ENCODE data around the gene TRPV6. TPM values are rescaled to one million over a fixed set of nuclear protein-coding genes. Genes with fewer than 3 reads are reported as not detected.

The TRPV6 gene
- 0.82 TPM for total RNA-seq

GRCh38 chr7:142885311-142886230, at the start of gene TRPV6:
Gene TRPV6, minus strand, starts transcription at chr7:142885745.
- peak; percentile 32 for DNase-seq

DNA sequence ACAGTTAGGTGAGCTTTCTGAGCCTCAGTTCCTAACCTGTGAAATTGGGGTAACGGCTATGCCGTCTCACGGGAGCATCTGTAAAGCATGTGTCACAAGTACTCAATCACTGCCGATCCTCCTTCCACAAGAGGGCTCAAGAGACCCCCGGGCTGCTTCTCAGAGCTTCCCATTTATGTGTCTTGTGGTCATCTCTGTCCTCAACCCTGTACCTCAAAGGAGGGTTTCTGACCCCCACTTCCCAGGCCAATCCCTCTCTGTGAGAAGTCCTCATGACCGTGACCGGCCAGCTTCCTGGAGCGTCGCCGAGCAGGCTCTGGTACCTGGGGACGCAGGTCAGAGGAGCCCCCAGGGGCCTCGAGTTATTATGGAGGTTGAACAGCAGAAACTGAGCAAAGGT, 48.5 kb upstream of the TRPV6 start:
- DNase-seq: no peak

DNA sequence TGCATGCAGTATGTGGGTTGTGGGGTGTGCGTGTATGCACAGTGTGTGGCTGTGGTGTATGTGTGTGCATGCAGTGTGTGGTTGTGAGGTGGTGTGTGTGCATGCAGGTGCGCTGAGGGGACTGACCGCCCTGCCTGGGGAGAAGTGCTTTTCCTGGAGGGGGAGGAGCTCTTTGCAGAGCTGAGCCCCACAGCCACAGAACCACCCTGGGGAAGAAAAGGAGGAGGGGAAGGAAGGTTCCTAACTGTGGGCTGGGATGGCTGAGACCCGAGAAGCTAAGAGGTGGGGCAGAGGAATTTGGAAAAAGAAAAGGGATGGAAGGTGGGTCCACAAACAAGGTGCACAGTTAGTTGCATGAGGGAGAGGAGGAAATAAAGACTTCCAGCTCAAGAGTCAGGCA, 48.1 kb upstream of the TRPV6 start, which contains the start of gene TRPV5:
TRPV5 (minus strand) TSS at position 123 of the 400 bp plus-strand sequence. CDS start 287 bp downstream, outside the sequence.
- DNase-seq: no peak

DNA sequence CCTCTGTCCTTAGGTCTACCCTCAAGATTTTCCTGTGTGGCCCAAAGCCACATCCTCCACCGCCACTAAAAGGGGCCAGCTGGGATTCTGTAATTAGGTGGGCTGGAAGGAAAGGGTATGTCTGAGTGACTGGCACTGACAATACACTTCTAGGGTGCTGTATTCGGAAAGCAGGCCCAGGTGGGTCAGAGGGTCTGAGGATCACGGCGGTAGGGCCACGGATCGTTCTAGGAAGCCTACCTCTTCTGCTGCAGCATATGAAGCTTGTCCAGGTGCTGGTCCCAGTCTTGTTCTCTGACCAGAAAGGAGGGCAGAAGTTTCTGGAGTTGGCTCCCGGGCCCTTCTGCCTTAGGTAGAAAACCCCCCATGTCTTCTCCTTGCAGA, 47.5 kb upstream of the TRPV6 start:
- no peak for DNase-seq

- no peak for DNase-seq
Observed at GRCh38 chr7:142932386-142933091, 47.0 kb upstream of the TRPV6 start.

- DNase-seq: no peak
Observed at GRCh38 chr7:142930126-142930730, 44.7 kb upstream of the TRPV6 start.

DNA sequence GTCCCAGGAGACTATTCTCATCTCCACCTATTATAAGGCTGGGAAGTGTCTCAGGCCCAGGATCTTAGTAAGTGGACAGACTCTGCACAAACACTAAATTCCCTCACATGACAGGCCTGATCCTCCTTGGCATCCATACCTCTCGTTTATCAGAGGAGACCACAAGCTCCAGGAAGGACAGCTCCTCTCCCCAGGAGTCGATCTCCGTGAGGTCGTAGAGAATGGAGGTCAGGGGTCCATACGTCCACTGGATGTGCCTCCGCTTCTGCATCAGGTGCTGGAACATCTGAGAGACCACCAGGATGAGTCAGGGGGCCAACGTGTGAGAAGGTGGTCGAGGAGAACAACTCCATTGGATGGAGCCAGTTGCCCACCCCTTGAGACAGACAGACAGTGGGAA, 42.4 kb upstream of the TRPV6 start:
- no peak for DNase-seq

GRCh38 chr7:142927085-142927745, 41.7 kb upstream of the TRPV6 start:
- no peak for DNase-seq

- no peak for DNase-seq
Observed at GRCh38 chr7:142925413-142925812, 39.9 kb upstream of the TRPV6 start.

- DNase-seq: no peak
Observed at GRCh38 chr7:142923391-142923790, 37.8 kb upstream of the TRPV6 start.

GRCh38 chr7:142919656-142920055, 34.1 kb upstream of the TRPV6 start:
- no peak for DNase-seq

DNA sequence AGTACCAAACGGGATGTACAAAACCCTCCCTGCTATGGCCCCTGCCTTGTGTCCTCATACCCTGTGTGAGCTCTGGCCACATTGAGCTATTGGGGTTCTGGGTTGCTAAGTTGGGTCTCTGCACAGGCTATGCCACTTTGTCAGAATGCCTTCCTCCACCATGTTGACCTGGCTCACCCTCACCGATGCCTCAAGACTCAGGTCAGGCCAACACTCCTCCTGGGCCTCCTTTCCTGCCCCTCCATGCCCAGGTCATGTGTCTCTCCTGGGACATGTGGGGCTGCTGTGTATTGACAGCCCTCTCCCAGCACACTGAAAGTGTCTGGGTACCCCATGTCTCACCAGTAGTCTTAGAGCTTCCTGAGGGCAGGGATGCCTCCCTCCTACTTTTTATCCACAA, 33.4 kb upstream of the TRPV6 start:
- no peak for DNase-seq

- DNase-seq: no peak
Observed at GRCh38 chr7:142917447-142917846, 31.9 kb upstream of the TRPV6 start.

DNA sequence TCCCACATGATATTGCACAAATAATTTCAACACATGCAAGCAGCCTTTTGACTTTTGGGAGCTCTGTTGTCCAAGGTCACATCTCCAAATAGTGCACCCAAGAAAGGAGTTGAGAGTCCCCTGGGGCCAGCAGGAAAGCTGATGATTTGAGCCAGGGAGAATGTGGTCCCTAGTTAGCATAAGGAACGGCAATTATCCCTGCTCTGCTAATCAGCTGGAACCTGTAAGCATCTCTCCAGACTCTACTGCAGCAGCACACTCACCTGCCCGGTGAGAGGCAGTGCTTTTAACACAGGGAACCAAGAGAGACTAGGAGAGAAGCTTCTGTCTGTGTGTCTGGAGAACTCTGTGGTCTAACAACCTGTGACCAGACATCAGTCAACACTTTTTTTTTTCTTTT, 31.0 kb upstream of the TRPV6 start:
- no peak for DNase-seq

GRCh38 chr7:142915315-142915714, 29.8 kb upstream of the TRPV6 start:
- DNase-seq: no peak

GRCh38 chr7:142914121-142914520, 28.6 kb upstream of the TRPV6 start:
- no peak for DNase-seq

DNA sequence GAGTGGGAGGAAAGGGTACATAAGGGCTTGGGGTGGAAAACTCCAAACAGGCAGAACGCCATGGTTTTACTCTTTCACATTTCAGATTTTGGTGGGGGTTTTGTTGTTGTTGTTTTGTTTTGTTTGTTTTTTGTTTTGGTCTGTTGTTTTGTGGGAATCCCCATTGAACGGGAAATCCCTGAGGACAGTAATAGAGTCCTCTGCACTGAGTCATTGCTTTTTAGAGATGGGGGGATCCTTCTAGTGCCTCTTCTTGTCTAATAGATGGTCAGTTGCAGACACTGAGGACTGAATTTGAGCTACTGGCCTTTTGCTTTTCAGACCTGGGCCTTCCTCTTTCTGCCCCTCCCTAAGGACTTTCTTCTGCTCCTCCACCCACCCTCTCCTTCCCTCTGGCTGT, 28.0 kb upstream of the TRPV6 start:
- DNase-seq: no peak

DNA sequence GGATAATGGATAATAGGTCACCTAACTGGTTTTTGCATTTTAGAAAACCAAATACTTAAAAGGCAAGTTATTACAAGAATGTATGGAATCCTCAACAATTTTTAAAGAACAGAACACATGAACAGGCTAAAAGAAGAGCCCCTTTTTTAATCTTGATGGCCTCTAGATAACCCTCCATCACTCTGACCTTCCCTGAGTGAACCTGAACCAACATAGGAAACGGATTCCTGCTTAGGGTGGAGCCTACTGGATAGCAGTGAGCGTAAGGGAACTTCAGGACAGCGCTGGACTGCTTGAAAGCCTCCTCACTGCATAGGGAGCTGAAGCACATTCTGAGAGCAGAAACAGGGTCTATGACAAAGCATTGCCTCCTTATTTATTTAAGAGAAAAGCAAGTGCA, 27.5 kb upstream of the TRPV6 start:
- DNase-seq: no peak

DNA sequence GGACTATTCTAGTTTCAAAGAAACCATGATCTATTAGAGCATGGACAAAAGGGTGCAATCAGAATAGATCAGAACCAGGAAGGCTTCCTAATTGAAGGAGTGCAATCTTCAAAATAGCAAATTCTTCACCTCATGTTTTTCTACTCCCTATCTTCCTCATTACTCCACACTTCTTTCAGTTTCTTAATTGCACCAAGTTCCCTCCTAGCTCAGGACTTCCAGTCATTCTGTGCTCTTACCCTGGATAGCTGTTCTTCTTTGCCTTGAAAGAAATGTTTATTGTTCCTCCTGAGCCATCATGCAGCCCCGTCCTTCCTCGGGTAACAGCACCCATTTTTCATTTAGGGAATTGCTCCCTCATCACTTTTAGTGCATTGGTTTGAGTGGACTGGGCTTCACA, 24.9 kb upstream of the TRPV6 start:
- DNase-seq: no peak

DNA sequence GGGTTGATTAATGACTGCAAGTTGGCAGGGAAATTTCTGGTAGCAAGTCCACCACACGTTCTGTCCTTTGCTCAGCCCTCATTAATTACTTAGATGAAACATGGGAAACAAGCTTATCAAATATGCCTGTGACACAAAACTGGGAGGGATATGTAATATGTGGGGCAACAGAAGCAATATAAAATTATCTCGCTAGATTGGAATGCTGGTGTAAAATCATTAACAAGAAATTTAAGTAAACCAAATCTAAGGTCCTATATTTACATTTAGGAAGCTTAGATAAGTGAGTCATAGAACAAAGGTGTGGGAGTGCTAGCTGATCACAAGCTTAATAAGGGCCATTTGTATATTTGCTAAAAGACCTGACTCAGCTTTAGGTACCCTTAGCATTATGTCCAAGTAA, 24.5 kb upstream of the TRPV6 start:
- no peak for DNase-seq

DNA sequence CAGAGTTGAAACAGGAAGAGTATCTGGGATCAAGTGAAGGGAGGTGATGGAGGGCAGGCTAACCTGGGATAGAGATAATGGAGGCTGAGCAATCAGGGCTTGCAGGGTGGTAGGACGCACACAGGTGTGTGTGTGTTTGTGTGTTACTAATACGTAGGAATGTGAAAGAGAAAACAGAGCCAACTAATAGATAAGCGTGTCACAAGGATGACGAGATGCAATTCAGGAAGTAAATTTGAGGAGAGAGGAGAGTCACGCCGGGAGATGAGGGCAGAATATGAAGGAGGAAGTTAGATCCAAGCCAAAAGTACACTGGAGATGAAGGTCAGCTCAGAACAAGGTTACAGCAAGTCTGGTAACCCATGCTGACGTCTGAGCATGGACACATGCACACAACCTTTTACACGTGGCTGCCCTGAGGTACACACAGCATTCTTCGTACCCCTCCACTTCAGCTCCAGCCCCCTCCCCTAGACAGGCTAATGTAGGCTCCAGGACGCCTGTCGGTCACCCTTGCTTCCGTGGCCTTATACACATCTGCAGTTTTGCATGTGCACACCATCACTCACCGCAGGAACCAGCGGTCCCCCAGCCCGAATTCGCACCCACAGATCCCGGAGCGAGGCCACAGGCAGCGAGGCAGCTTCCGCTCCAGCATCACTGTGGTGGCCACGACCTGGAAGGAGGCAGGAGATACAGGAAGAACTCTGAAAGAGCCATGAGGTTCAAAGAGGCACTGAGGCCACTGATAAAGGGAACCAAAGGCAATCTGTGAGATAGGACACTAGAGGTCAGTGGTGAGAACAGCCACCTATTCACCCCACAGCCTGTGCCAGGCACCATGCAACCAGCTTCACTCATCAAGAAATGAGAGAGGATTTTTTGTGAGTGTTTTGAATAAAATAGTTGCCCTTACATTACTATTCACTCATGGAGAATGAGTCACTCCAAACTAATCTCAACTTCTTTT, 23.7 kb upstream of the TRPV6 start:
- no peak for DNase-seq

Measured in tongue (tissue), 2 donors.